Activated naive CD4-positive, alpha-beta T cell treated with Interleukin-2 at 50 U/mL for 16 hours (primary cell): ENCODE results near the gene ZDHHC12.

Source experiments
- DNase-seq: peaks from one replicate; pipeline ENCODE4 v3.0.0-alpha.2; 2020

The ZDHHC12 gene

GRCh38 chr9:128729766-128730517 is 6.0 kb upstream of the ZDHHC12 start:
- no peak for DNase-seq

- DNase-seq: no peak
Observed at GRCh38 chr9:128729302-128729701, 5.4 kb upstream of the ZDHHC12 start.

- DNase-seq: no peak
Observed at GRCh38 chr9:128728298-128728697, 4.4 kb upstream of the ZDHHC12 start.

DNA sequence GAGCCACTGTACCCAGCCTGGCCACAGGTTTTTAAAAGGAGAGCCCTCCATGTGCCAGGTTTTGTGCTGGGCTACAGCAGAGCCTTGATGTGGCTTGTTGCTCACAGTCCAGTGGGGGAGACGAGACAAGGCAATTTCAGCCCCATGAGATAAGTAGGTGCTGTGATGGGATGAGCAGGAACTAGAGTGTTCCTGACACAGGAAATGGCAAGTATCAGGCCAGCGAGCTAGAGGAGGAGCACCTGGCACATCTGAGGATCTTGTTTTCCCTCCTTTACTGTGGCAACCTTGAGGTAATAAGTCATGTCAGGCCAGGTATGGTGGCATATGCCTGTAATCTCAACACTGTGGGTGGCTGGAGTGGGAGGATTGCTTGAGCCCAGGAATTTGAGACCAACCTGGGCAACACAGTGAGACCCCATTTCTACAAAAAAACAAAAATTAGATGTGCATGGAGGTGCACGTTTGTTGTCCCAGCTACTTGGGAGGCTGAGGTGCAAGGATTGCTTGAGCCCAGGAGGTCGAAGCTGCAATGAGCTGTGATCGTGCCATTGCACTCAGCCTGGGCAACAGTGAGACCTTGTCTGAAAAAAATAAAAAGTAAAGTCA is 3.8 kb upstream of the ZDHHC12 start:
- DNase-seq: no peak

DNA sequence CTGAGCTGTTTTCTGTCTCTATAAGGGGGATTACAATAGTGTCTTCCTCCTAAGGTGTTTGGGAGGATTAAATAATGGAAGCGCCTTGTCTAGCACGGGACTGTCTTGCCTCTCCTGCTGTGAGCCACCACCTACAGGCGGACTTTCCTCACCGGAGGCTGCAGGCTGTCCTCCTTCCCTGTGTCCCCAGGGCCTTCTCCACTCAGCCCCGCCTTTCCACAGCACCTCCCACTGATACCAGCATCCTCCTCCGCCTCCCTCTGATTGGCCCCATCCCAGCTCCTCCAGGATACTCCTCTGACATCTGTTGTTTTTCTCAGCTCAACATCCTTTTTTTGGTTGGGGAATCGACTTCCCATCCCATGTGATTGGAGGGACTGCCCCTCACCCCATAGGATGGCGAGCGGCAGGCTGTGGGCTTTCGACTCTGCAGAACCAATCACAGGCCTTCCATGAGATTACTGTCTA is 851 bp upstream of the ZDHHC12 start:
- peak; percentile 47 for DNase-seq

GRCh38 chr9:128723352-128723865 is 518 bp downstream of the ZDHHC12 start:
- no peak for DNase-seq

- DNase-seq: no peak
Observed at GRCh38 chr9:128722380-128723351, 1.3 kb downstream of the ZDHHC12 start.

GRCh38 chr9:128721487-128722010 is 2.4 kb downstream of the ZDHHC12 start:
- DNase-seq: no peak

DNA sequence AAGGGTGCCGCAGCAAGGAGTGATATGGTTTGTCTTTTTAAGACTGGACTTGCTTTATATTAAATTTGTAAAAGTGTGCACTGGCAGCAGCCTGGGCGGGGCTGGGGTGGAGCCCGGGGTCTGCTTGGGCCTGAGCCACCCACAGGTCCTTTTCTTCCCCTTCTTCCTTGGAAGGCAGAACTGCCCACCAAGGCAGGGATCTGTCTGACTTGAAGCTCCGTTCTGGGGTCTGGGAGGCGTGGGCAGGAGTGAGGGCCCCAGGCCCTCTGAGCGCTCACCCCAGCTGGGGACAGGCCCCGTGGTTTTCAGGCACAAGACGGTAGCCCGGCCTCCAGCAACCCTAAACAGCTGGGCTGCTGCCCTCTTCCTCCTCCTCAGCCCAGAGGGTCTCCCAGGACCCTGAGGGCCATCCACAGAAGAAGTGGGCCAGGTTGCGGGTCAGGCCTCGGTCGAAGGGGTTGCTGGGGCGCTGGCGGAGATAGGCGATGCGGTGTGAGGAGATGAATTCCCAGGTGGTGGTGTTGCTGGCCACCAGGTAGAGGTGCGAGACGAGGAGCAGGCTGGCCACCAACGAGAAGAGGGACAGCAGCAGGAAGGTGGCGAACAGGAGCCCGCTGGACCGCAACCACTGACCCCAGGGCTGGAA is 3.0 kb downstream of the ZDHHC12 start:
- no peak for DNase-seq

DNA sequence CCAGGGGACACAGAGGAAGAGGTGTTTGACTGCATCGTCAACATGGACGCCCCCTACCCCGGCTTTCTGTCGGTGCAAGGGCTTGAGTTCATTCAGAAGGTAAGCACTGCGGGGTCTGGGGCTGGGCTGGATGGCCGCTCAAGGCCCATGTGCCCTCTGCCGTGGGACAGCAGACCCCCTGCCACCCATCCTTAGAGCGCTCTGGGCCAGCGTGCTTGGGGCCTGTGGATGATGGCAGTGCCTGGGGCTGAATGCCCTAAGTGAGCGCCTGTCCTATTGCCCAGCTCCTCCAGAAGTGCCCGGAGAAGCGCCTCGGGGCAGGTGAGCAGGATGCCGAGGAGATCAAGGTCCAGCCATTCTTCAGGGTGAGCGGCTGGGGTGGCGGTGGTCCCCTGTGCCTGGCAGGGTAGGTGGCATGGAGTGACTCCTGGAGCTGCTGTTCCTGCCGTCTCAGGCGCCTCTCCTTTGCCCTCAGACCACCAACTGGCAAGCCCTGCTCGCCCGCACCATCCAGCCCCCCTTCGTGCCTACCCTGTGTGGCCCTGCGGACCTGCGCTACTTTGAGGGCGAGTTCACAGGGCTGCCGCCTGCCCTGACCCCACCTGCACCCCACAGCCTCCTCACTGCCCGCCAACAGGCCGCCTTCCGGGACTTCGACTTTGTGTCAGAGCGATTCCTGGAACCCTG is 3.9 kb downstream of the ZDHHC12 start:
- no peak for DNase-seq

DNA sequence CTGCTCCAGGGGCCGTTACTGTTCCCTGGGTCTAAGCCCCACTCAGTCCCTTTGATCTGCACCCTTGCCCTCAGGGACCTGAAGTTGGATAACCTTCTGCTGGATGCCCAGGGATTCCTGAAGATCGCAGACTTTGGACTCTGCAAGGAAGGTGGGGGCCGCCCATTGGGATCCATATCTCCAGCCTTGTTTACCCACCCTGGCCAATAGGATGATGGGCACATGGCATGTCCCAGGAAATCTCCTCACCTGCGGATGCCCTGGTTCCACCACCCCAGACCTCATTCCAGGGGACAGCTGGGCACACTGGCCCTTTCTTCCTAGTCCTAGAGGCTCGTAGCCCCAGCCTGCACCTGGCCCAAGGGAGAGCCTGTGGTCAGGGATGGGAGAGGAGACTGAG is 5.5 kb downstream of the ZDHHC12 start:
- DNase-seq: no peak

DNA sequence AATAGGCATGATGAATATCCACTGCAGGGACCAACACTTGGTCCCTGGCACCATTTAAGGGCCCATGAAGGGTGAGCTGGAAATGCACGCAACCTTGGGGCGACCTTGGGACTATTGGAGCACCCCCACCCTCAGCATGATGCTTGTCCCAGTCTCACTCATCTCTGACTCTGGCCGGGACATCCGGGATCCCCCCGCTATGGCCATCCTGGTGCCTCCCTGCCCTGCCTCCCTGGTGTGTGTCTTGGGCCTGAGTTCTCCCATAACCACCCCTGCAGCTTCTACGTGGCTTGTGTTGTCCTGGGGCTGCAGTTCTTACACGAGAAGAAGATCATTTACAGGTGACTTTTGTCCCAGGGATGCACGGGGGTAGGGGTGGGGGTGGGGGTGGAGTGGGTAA is 5.9 kb downstream of the ZDHHC12 start:
- no peak for DNase-seq

- no peak for DNase-seq
Observed at GRCh38 chr9:128716581-128717254, 7.2 kb downstream of the ZDHHC12 start.

DNA sequence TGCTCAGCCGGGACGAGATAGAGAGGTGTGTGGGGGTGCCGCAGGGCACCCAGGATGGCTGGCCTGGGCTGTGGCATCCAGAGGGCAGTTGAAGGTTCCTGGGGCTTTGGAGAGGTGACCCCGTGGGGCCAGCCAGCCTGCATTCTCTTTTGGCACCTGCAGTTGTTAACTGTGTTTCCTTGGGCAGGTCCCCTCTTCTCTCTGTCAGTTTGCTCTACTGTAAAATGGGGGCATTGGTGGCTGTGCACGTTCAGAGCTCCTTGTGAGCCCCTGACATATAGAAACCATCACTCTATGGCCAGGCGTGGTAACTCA is 8.5 kb downstream of the ZDHHC12 start:
- no peak for DNase-seq

DNA sequence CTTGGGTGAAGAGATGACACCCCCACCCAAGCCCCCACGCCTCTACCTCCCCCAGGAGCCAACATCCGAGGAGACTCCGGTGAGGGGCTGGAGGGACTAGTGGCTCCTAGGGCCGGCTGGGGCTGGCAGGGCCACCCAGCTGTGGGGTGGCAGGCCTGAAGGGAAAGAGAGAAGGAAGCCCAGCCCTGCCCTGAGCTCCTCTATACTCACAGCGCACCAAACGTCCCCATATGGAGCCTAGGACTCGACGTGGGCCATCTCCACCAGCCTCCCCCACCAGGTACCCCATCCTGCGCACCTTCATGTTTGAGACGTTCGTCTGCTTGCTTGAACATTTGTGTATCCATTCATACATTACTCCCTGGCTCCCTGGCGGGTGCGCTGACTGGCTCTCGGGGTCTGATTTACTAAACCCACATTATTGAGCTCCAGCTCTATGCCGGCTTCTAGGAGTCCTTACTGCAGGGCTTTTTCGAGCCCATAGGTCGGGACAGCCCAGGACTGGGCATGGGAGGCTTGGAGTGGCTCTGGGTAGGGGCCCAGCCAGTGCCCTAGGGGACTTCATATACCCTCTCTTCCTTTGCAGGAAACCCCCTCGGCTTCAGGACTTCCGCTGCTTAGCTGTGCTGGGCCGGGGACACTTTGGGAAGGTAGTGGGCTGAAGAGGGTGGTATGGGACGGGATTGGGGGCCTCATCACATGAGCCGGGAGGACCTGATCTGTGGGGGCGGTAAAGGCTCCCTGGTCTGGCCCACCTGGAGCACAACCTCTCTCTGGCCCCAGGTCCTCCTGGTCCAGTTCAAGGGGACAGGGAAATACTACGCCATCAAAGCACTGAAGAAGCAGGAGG is 9.1 kb downstream of the ZDHHC12 start:
- DNase-seq: no peak

DNA sequence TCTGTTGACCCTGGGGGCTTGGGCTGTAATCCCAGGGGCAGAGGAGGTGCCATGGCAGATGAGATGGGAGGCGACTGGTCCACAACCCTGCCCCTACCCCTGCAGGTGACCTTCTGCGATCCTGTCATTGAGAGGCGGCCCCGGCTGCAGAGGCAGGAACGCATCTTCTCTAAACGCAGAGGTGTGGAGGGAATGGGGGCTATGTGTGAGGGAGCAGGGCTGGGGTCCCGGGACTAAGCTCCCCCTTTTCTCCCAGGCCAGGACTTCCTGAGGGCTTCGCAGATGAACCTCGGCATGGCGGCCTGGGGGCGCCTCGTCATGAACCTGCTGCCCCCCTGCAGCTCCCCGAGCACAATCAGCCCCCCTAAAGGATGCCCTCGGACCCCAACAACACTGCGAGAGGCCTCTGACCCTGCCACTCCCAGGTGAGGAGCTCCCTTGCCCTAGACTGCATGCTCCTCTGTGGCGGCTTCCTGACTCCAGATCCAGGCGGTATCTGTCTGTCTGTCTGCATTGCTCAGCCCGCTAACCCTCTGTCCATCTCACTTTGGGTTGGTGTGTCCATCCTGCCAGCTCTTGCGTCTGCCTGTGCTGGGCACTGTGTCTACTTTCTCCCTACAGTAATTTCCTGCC is 9.9 kb downstream of the ZDHHC12 start:
- DNase-seq: no peak

- DNase-seq: no peak
Observed at GRCh38 chr9:128713411-128713780, 10.5 kb downstream of the ZDHHC12 start.

- no peak for DNase-seq
Observed at GRCh38 chr9:128712451-128713410, 11.2 kb downstream of the ZDHHC12 start.

- DNase-seq: no peak
Observed at GRCh38 chr9:128707446-128707845, 16.5 kb downstream of the ZDHHC12 start.
